GM12892 (cell line): Measurements from ENCODE around the gene RDH5.

Source experiments
- POLR2A ChIP-seq: IDR thresholded peaks from 2 replicates; pipeline ENCODE4 v1.6.1; 2011; ENCODE audit warnings: low read depth, low read length, control low read depth
- POLR2AphosphoS5 ChIP-seq: IDR thresholded peaks from 2 replicates; pipeline ENCODE4 v1.6.1; 2011; ENCODE audit warnings: low read depth, low read length, control low read depth

- TF ChIP-seq POLR2AphosphoS5 (no peak), POLR2A (no peak)
These were observed 45.6 kb downstream of the RDH5 start for GRCh38 chr12:55765736-55766290.
